Vagina (tissue), 2 donors: Measurements from ENCODE around the gene ADAR. TPM values are rescaled to one million over a fixed set of nuclear protein-coding genes. Genes with fewer than 3 reads are reported as not detected.
A peak's percentile ranks its signal among the peaks of the same experiment; 100 is the strongest.

Experiments
- DNase-seq, 2 donors: peaks; one replicate each; pipeline ENCODE4 v3.0.0-alpha.2; 2017; ENCODE audit errors: extremely low spot score in 2 of 2
- H3K27ac ChIP-seq: fragments of 200-600 bp; sonication (generic); one replicate; pipeline ENCODE4 v1.5.1; 2019
- H3K27me3 ChIP-seq: fragments of 200-600 bp; sonication (generic); one replicate; pipeline ENCODE4 v1.5.1; 2019
- H3K36me3 ChIP-seq, 2 donors: fragments of 200-600 bp; sonication (generic); one replicate each; pipeline ENCODE4 v1.5.1; 2017 to 2019
- H3K4me1 ChIP-seq: fragments of 200-600 bp; sonication (generic); one replicate; pipeline ENCODE4 v1.5.1; 2019
- H3K4me3 ChIP-seq, 2 donors: fragments of 200-600 bp; sonication (generic); 1 replicate in 1 of 2; 2 replicates in 1 of 2; pipeline ENCODE4 v1.5.1; 2016 to 2019
- H3K9me3 ChIP-seq: fragments of 200-600 bp; sonication (generic); one replicate; pipeline ENCODE4 v1.5.1; 2019
- CTCF ChIP-seq, 3 experiments: fragments of 450-650 bp in 2 of 3; fragments of 200-600 bp in 1 of 3; sonication (generic) in 1 of 3; IDR thresholded peaks; one replicate each; pipeline ENCODE4 v1.5.1; 2017 to 2019; ENCODE audit warnings: antibody characterized with exemption in 3 of 3, mild to moderate bottlenecking in 2 of 3, moderate library complexity in 2 of 3
- POLR2A ChIP-seq, 2 donors: fragments of 450-650 bp; IDR thresholded peaks; one replicate each; pipeline ENCODE4 v1.6.1; 2017; ENCODE audit warnings: antibody characterized with exemption in 2 of 2, mild to moderate bottlenecking in 2 of 2, moderate library complexity in 2 of 2
- POLR2AphosphoS5 ChIP-seq, 2 donors: sonication (generic); formaldehyde crosslinking; IDR thresholded peaks; one replicate each; pipeline ENCODE4 v1.9.0; 2017; ENCODE audit warnings: antibody characterized with exemption in 2 of 2, mild to moderate bottlenecking in 2 of 2, low read depth in 1 of 2; ENCODE audit not compliant: insufficient read depth in 1 of 2
- intact Hi-C: fragments of 100-400 bp; cut with DNase I; formaldehyde crosslinking; loops from one replicate; pipeline ENCODE4 v1.15.1; 2023
- total RNA-seq: library from RNA; depleted of rRNA; stranded (reverse); fragments of >200 nt; gene quantifications from one replicate; pipeline ENCODE4 v1.2.3, GENCODE V29; 2016

ADAR gene
- total RNA-seq, 1 donor from 2014 or later = 92.1 TPM

GRCh38 chr1:154546264-154547063, 61.5 kb downstream of the ADAR start:
- TF ChIP-seq POLR2AphosphoS5 (IDR thresholded peaks at IDR 0.05; ENCODE audit: insufficient read depth in 1 of 2, low read depth in 1 of 2) (no peak), CTCF (IDR thresholded peaks at IDR 0.05) (peak in 1 of 3 experiments; percentile 44), POLR2A (IDR thresholded peaks at IDR 0.05) (no peak)
- no peak for DNase-seq
- intact Hi-C loops = no loop called here
- Histone ChIP-seq H3K27ac (no peak overlapping the region), H3K4me1 (peaks cover 31% of the 10 kb centered on the region), H3K4me3 (no peak overlapping the region), H3K36me3 (peaks cover 0 to 22% of the 10 kb centered on the region in 2 donors), H3K9me3 (no peaks in the 10 kb centered on the region), H3K27me3 (no peaks in the 10 kb centered on the region)

- Histone ChIP-seq H3K9me3 (no peaks in the 10 kb centered on the region), H3K4me1 (no peaks in the 10 kb centered on the region), H3K36me3 (no peaks in the 10 kb centered on the region), H3K27ac (no peak overlapping the region), H3K4me3 (no peak overlapping the region), H3K27me3 (no peaks in the 10 kb centered on the region)
- intact Hi-C loops = no loop called here
- TF ChIP-seq POLR2A (IDR thresholded peaks at IDR 0.05) (no peak), POLR2AphosphoS5 (IDR thresholded peaks at IDR 0.05; ENCODE audit: insufficient read depth in 1 of 2, low read depth in 1 of 2) (no peak)
- DNase-seq = no peak
Observed at GRCh38 chr1:154541231-154541630, 66.8 kb downstream of the ADAR start.

- no peak for DNase-seq
- H3K27me3 ChIP-seq = no peaks in the 10 kb centered on the region
- H3K4me3 ChIP-seq = no peak overlapping the region
- H3K4me1 ChIP-seq = no peaks in the 10 kb centered on the region
- H3K36me3 ChIP-seq = no peaks in the 10 kb centered on the region
- TF ChIP-seq POLR2AphosphoS5 (IDR thresholded peaks at IDR 0.05; ENCODE audit: insufficient read depth in 1 of 2, low read depth in 1 of 2) = no peak
- TF ChIP-seq POLR2A (IDR thresholded peaks at IDR 0.05) = no peak
- no peak for TF ChIP-seq CTCF (IDR thresholded peaks at IDR 0.05)
- intact Hi-C loops = no loop called here
- no peak overlapping the region for H3K27ac ChIP-seq
- H3K9me3 ChIP-seq = no peaks in the 10 kb centered on the region
Observed at GRCh38 chr1:154539486-154540483, 68.2 kb downstream of the ADAR start.

- Histone ChIP-seq H3K4me1 (no peaks in the 10 kb centered on the region), H3K27me3 (no peaks in the 10 kb centered on the region), H3K27ac (no peak overlapping the region), H3K9me3 (no peaks in the 10 kb centered on the region), H3K4me3 (no peak overlapping the region), H3K36me3 (no peaks in the 10 kb centered on the region)
- TF ChIP-seq POLR2A (IDR thresholded peaks at IDR 0.05) (no peak), POLR2AphosphoS5 (IDR thresholded peaks at IDR 0.05; ENCODE audit: insufficient read depth in 1 of 2, low read depth in 1 of 2) (no peak), CTCF (IDR thresholded peaks at IDR 0.05) (no peak)
- intact Hi-C loops = no loop called here
- no peak for DNase-seq
Observed at GRCh38 chr1:154536570-154536969, 71.4 kb downstream of the ADAR start.

- Histone ChIP-seq H3K36me3 (no peaks in the 10 kb centered on the region), H3K27me3 (no peaks in the 10 kb centered on the region), H3K4me1 (no peaks in the 10 kb centered on the region), H3K9me3 (no peaks in the 10 kb centered on the region), H3K27ac (no peak overlapping the region), H3K4me3 (no peak overlapping the region)
- DNase-seq = no peak
- TF ChIP-seq POLR2AphosphoS5 (IDR thresholded peaks at IDR 0.05; ENCODE audit: insufficient read depth in 1 of 2, low read depth in 1 of 2) = no peak
- TF ChIP-seq CTCF (IDR thresholded peaks at IDR 0.05) = peak in 1 of 3 experiments; percentile 9
- intact Hi-C loops = no loop called here
Observed at GRCh38 chr1:154533952-154534844, 73.8 kb downstream of the ADAR start.
